GM12801 (cell line): ENCODE results near the gene SGSH.

ENCODE experiments used
- TF ChIP-seq, protein P1 (sequence below): IDR thresholded peaks from one replicate; pipeline ENCODE4 v1.5.1; 2011; ENCODE audit warnings: control low read depth; ENCODE audit not compliant: insufficient read length; ENCODE audit errors: extremely low read depth

SGSH gene

GRCh38 chr17:80217703-80218362 lies 2.3 kb downstream of the SGSH start:
- TF ChIP-seq, protein P1, sequence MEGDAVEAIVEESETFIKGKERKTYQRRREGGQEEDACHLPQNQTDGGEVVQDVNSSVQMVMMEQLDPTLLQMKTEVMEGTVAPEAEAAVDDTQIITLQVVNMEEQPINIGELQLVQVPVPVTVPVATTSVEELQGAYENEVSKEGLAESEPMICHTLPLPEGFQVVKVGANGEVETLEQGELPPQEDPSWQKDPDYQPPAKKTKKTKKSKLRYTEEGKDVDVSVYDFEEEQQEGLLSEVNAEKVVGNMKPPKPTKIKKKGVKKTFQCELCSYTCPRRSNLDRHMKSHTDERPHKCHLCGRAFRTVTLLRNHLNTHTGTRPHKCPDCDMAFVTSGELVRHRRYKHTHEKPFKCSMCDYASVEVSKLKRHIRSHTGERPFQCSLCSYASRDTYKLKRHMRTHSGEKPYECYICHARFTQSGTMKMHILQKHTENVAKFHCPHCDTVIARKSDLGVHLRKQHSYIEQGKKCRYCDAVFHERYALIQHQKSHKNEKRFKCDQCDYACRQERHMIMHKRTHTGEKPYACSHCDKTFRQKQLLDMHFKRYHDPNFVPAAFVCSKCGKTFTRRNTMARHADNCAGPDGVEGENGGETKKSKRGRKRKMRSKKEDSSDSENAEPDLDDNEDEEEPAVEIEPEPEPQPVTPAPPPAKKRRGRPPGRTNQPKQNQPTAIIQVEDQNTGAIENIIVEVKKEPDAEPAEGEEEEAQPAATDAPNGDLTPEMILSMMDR: no peak

- TF ChIP-seq, protein P1: no peak
Observed at GRCh38 chr17:80216473-80217456, 3.4 kb downstream of the SGSH start.

DNA sequence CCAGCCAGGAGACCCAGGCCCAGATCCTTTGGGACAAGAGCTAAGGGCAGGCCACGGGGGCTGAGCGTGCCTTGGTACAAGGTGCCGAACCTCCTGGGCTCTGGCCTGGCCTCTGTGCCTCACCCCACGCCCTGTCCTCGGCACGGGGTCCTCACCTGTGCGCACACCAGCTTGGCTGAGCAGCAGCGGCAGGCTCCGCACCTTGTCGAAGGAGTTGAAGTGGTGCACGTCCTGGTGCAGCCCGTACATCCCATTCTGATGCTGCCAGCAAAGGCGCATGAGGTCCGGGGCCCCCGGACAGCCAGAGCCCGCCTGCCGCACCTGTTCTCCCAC lies 5.3 kb downstream of the SGSH start:
- TF ChIP-seq, protein P1: no peak

DNA sequence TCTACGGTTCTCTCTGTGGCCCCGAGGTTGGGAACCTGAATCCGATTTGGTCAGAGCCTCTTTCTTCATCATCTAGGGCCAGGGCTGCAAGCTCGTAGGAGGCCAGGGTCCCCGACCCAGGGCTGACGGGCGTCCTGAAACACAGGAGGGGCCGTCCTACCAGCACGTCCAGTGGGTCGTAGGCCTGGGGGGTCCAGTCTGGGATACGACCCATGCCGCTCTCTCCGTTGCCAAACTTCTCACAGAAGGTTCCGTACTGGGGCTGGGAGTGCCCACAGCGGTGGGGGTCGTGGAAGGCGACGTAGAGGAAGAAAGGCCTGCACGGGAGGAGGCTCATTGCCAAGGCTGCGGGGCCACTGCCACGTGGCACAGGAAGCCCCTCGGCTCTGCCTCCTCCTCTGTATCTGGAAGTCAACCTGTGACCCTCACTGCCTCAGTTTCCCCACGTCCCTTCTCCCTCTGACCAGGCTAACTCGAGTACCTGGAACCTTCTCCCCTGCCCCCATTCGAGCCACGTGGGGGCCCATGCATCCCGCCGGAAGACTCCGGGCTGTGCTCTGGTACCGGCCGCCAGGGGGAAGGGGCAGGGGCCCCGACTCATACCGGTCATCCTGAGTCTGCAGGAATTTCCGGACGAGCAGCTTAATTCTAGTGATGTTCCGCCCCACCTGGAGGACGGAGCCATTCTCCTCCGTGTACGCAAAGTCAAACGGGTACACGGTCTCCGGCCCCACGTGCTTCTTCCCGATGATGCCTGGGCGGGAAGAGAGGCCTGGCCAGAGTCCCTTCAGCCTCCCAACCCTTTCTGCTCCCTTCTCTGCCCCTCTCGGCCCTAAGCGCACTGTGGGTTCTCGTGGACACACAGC lies 5.9 kb downstream of the SGSH start:
- TF ChIP-seq, protein P1: no peak

- TF ChIP-seq, protein P1: no peak
Observed at GRCh38 chr17:80213643-80213975, 6.5 kb downstream of the SGSH start.

DNA sequence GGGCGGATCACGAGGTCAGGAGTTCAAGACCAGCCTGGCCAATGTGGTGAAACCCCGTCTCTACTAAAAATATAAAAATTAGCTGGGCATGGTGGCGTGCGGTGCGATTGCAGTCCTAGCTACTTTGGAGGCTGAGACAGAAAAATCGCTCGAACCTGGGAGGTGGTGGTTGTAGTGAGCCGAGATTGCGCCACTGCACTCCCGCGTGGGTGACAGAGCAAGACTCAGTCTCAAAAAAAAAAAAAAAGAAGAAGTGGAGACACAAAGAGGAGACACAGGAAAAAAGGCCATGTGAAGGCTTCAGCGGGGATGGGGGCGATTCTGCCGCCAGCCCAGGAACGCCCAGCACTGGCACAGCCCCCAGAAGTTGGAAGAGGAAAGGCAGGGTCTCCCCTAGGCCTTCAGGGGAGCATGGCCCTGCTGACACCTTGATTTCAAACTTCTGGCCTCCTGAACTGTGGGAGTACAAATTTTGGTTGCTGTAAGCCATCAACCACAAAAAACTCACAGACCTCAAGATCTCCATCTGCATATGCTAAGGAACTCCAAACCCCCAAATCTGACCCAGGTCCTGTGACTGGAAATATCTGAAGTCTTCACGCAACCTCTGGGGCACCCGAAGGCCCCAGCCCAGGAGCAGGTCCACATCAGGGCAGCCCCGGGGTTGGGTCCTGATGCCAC lies 7.0 kb downstream of the SGSH start:
- TF ChIP-seq, protein P1: no peak
